ENCODE data around the gene MSI2.

Gene MSI2

GRCh38 chr17:57366558-57367351 is 110.4 kb downstream of the MSI2 start:
- H3K4me1 Mint-ChIP-seq: peaks cover 18% of the 10 kb centered on the region
- DNase-seq (ENCODE audit: low spot score in 2 of 2) (no peak), ATAC-seq (replicated peaks; ENCODE audit: extremely low read depth, poor library complexity, severe bottlenecking) (no peak)
- no peaks in the 10 kb centered on the region for H3K27me3 Mint-ChIP-seq
- H3K4me3 Mint-ChIP-seq: no peak overlapping the region
- H3K36me3 Mint-ChIP-seq (ENCODE audit: insufficient read depth): peaks cover 2% of the 10 kb centered on the region
- no peaks in the 10 kb centered on the region for H3K9me3 Mint-ChIP-seq
- H3K27ac Mint-ChIP-seq (ENCODE audit: low read depth): no peak overlapping the region

- peaks cover 2% of the 10 kb centered on the region for H3K36me3 Mint-ChIP-seq (ENCODE audit: insufficient read depth)
- no peak overlapping the region for H3K4me3 Mint-ChIP-seq
- ATAC-seq (replicated peaks; ENCODE audit: extremely low read depth, poor library complexity, severe bottlenecking) (no peak), DNase-seq (ENCODE audit: low spot score in 2 of 2) (no peak)
- H3K27ac Mint-ChIP-seq (ENCODE audit: low read depth): peak overlapping the region; percentile 16
- no peaks in the 10 kb centered on the region for H3K27me3 Mint-ChIP-seq
- peaks cover 18% of the 10 kb centered on the region for H3K4me1 Mint-ChIP-seq
- no peaks in the 10 kb centered on the region for H3K9me3 Mint-ChIP-seq
These were observed 112.5 kb downstream of the MSI2 start for GRCh38 chr17:57368637-57369336.

- H3K4me3 Mint-ChIP-seq: no peak overlapping the region
- DNase-seq (ENCODE audit: low spot score in 2 of 2) (no peak), ATAC-seq (replicated peaks; ENCODE audit: extremely low read depth, poor library complexity, severe bottlenecking) (no peak)
- no peaks in the 10 kb centered on the region for H3K27me3 Mint-ChIP-seq
- H3K27ac Mint-ChIP-seq (ENCODE audit: low read depth): peak overlapping the region; percentile 16
- peaks cover 2% of the 10 kb centered on the region for H3K36me3 Mint-ChIP-seq (ENCODE audit: insufficient read depth)
- H3K9me3 Mint-ChIP-seq: no peaks in the 10 kb centered on the region
- peaks cover 18% of the 10 kb centered on the region for H3K4me1 Mint-ChIP-seq
These were observed 113.2 kb downstream of the MSI2 start for GRCh38 chr17:57369509-57369945.

DNA sequence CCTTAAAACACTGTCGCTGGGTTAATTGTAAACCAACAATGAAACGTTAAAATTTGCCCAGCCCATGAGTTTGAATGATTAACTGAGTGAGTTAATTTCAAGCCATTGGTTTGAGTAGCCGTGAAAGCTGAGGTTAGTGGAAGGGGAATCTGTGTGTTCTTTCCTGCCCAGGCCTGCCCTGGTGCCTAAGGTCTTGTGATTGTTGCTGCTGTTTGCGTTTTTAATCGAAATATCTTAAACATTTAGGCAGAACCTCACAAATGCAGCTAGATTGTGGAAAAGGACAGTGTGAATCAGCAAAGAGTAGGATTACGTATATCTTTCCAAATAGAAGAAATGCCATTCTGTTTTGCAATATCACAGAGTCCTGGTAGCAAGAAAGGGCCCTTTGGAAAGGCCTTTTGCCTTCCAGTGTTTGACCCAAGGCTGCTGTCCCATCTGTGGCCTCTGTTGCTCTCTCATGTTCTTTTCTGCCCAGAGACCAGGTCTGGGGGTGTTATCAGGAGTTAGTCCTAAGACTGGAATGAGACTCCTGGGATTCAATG is 113.8 kb downstream of the MSI2 start:
- Mint-ChIP-seq H3K4me3 (no peak overlapping the region), H3K4me1 (peaks cover 20% of the 10 kb centered on the region), H3K36me3 (ENCODE audit: insufficient read depth) (peaks cover 2% of the 10 kb centered on the region), H3K27me3 (no peaks in the 10 kb centered on the region), H3K27ac (ENCODE audit: low read depth) (no peak overlapping the region), H3K9me3 (no peaks in the 10 kb centered on the region)
- ATAC-seq (replicated peaks; ENCODE audit: extremely low read depth, poor library complexity, severe bottlenecking): no peak
- no peak for DNase-seq (ENCODE audit: low spot score in 2 of 2)

DNA sequence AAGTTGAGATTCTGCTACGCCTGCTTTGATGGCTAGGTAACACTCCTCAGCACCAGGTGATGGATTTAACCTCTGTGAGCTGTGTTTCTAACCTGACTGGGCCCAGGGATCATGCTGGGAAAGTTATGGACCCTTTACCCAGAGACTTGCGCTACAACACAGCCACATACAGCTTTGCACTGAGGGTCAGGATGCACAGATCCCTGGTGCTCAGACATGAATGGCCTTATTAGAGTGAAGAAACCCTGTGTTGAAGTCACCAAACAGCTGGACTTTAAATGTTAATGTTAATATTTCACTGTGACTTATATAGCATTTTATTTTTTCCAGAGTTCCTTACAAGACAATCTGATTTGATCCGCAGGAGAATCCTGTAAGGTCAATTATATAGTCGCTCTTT is 114.3 kb downstream of the MSI2 start:
- Mint-ChIP-seq H3K27me3 (no peaks in the 10 kb centered on the region), H3K27ac (ENCODE audit: low read depth) (no peak overlapping the region), H3K36me3 (ENCODE audit: insufficient read depth) (peaks cover 2% of the 10 kb centered on the region), H3K9me3 (no peaks in the 10 kb centered on the region), H3K4me1 (peaks cover 22% of the 10 kb centered on the region), H3K4me3 (no peak overlapping the region)
- no peak for ATAC-seq (replicated peaks; ENCODE audit: extremely low read depth, poor library complexity, severe bottlenecking)
- no peak for DNase-seq (ENCODE audit: low spot score in 2 of 2)

DNA sequence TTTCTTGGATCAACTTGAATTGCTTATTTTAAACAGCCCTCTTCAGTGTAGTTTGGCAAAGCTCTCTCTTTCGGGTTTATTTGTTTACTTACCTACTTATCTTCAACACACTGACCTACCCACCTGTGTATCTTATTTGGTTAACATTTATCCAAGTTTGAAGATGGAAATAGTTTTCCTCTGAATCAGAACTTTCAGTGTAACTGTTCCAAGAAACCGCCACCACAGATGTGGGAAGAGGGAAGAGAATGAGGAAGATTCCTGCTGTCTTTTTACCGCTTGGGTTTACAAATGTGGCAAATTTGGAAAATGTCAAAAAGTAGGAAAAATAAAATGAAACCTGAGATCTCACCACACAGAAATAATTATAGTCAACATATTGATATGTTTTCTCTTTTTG is 115.8 kb downstream of the MSI2 start:
- H3K27me3 Mint-ChIP-seq: no peaks in the 10 kb centered on the region
- no peak overlapping the region for H3K27ac Mint-ChIP-seq (ENCODE audit: low read depth)
- H3K9me3 Mint-ChIP-seq: no peaks in the 10 kb centered on the region
- no peak for DNase-seq (ENCODE audit: low spot score in 2 of 2)
- H3K4me1 Mint-ChIP-seq: peaks cover 24% of the 10 kb centered on the region
- H3K4me3 Mint-ChIP-seq: no peak overlapping the region
- ATAC-seq (replicated peaks; ENCODE audit: extremely low read depth, poor library complexity, severe bottlenecking): no peak
- H3K36me3 Mint-ChIP-seq (ENCODE audit: insufficient read depth): peaks cover 2% of the 10 kb centered on the region

DNA sequence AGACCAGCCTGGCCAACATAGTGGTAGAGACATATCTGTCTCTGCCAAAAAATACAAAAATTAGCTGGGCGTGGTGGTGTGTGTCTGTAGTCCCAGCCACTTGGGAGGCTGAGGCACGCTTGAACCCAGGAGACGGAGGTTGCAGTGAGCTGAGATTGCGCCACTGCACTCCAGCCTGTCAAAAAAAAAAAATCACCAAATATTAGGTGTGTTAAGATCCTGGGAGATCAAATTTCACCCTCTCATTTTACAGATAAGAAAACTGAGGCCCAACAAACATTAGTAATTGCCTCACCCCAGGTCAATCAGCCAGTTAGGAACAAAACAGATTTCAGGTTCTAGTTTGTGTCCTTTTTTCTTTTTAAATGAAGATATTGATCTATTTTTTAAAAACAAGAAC is 116.7 kb downstream of the MSI2 start:
- peaks cover 2% of the 10 kb centered on the region for H3K36me3 Mint-ChIP-seq (ENCODE audit: insufficient read depth)
- no peak overlapping the region for H3K4me3 Mint-ChIP-seq
- H3K4me1 Mint-ChIP-seq: peaks cover 17% of the 10 kb centered on the region
- DNase-seq (ENCODE audit: low spot score in 2 of 2): no peak
- no peak overlapping the region for H3K27ac Mint-ChIP-seq (ENCODE audit: low read depth)
- no peaks in the 10 kb centered on the region for H3K9me3 Mint-ChIP-seq
- ATAC-seq (replicated peaks; ENCODE audit: extremely low read depth, poor library complexity, severe bottlenecking): no peak
- no peaks in the 10 kb centered on the region for H3K27me3 Mint-ChIP-seq

GRCh38 chr17:57373756-57374155 is 117.4 kb downstream of the MSI2 start:
- Mint-ChIP-seq H3K27me3 (no peaks in the 10 kb centered on the region), H3K4me1 (peaks cover 12% of the 10 kb centered on the region), H3K4me3 (no peak overlapping the region), H3K36me3 (ENCODE audit: insufficient read depth) (peaks cover 2% of the 10 kb centered on the region), H3K9me3 (no peaks in the 10 kb centered on the region), H3K27ac (ENCODE audit: low read depth) (no peak overlapping the region)
- DNase-seq (ENCODE audit: low spot score in 2 of 2) (no peak), ATAC-seq (replicated peaks; ENCODE audit: extremely low read depth, poor library complexity, severe bottlenecking) (no peak)

DNA sequence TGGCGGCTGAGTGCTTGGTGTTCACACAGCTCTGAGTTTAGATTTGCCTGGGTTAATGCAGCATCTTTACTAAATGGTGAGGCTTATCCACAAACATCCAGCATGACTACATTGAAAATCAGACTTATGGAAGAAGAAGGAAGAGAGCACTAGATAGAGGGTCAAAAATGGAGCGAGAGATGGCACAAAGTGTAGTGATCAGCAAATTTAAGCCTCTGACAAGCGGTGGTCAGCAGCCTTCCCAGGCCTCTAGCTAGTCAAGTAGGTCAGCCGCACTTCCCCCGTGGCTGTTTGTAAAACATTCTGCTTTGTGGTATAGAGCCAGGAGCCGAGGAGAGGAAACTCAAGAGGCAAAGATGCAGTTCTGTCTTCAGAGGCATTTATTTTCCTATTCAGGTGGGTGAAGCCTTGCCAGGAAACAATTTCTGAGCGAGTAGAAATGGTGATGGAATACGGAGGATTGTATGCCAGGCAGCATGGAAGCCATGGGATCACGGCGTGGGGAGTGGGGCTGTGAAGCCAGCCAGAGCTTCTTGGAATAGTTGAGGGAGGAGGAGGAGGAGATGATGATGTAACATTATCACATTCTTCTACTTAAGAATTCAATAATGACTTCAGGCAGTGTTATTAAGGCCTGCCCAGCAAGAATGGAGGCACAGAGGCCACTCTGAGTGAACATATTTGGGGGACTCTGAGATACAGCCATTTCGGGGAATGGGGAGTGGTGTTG is 118.9 kb downstream of the MSI2 start:
- peaks cover 15% of the 10 kb centered on the region for H3K4me1 Mint-ChIP-seq
- H3K9me3 Mint-ChIP-seq: no peaks in the 10 kb centered on the region

DNA sequence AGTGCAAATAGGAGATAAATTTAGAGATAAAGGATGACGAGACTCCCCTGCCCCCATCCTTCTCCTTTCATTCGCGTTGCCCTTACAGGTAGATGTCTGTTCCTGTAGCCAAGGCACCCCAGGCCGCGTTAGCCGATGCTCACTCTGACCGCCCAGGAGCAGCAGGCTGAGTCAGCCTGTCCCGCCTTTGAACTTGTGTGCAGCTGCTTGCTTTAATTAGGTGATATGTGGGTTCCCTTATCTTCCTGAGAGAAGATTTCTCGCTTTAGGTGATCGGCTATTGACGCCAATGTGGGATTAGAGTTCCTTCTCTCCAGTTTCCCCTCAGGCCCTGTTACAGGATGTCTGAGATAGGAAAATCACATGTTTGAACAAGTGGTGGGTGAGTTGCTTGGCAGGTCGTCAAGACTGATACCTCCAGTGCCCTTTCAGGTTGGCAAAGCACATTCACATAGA is 119.5 kb downstream of the MSI2 start:
- peaks cover 2% of the 10 kb centered on the region for H3K36me3 Mint-ChIP-seq (ENCODE audit: insufficient read depth)
- H3K4me1 Mint-ChIP-seq: peaks cover 15% of the 10 kb centered on the region
- H3K9me3 Mint-ChIP-seq: no peaks in the 10 kb centered on the region
- no peak for ATAC-seq (replicated peaks; ENCODE audit: extremely low read depth, poor library complexity, severe bottlenecking)
- H3K4me3 Mint-ChIP-seq: no peak overlapping the region
- no peak overlapping the region for H3K27ac Mint-ChIP-seq (ENCODE audit: low read depth)
- no peaks in the 10 kb centered on the region for H3K27me3 Mint-ChIP-seq
- DNase-seq (ENCODE audit: low spot score in 2 of 2): no peak

More for the DNA sequence above, 118.9 kb downstream of the MSI2 start:
- ATAC-seq (replicated peaks; ENCODE audit: extremely low read depth, poor library complexity, severe bottlenecking) (no peak), DNase-seq (ENCODE audit: low spot score in 2 of 2) (no peak)
- no peak overlapping the region for H3K27ac Mint-ChIP-seq (ENCODE audit: low read depth)
- no peaks in the 10 kb centered on the region for H3K27me3 Mint-ChIP-seq
- H3K4me3 Mint-ChIP-seq: no peak overlapping the region
- H3K36me3 Mint-ChIP-seq (ENCODE audit: insufficient read depth): peaks cover 2% of the 10 kb centered on the region

DNA sequence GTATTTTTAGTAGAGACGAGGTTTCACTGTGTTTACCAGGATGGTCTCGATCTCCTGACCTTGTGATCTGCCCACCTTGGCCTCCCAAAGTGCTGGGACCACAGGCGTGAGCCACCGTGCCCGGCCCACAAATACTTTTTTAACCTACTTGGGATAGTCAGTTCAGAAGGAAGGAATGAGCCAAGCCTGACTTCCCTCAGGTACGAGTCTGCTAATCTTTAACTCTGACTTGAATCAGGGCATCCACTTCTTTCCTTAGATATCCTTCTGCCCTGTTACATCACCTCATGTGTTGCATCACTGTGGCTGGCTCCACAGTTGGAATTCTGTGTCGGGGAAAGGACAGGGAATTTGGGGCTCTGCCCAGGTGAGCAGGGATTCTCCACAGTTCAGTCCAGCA is 120.8 kb downstream of the MSI2 start:
- DNase-seq (ENCODE audit: low spot score in 2 of 2): no peak
- ATAC-seq (replicated peaks; ENCODE audit: extremely low read depth, poor library complexity, severe bottlenecking): no peak
- no peak overlapping the region for H3K27ac Mint-ChIP-seq (ENCODE audit: low read depth)
- H3K9me3 Mint-ChIP-seq: no peaks in the 10 kb centered on the region
- H3K4me1 Mint-ChIP-seq: peaks cover 17% of the 10 kb centered on the region
- no peaks in the 10 kb centered on the region for H3K36me3 Mint-ChIP-seq (ENCODE audit: insufficient read depth)
- H3K27me3 Mint-ChIP-seq: no peaks in the 10 kb centered on the region
- H3K4me3 Mint-ChIP-seq: no peak overlapping the region

DNA sequence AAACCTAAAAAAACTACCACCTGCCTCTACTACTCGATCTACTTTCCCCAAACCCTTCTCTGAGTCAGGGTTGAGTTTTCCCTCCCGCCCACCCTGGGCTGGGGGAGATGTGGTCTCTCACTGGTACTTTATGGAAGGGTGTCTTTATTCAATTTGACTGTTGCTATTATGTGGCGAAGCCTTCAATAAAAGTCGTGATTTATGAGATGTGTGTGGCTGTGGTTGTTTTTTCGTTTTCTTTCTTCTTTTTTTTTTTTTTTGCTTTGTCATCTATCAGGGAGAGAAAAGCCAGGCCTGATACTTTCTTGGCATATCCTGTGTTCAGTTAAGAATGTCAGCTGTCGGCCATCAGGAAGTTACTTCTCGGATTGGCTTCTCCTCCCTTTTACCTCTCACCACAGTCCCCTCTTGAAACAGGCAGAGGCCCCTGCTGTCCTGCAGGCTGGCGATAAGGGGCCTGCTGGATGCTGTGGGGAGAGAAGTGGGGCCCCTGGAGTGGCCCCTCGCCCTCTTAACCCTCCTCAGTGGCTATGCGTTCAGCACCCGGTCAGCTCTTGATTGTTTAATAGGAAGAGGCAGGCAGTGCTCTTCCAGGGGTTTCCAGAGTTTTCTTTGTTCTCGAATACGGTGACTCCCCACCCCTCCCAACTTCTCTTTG is 123.0 kb downstream of the MSI2 start:
- ATAC-seq (replicated peaks; ENCODE audit: extremely low read depth, poor library complexity, severe bottlenecking) (no peak), DNase-seq (ENCODE audit: low spot score in 2 of 2) (no peak)
- no peak overlapping the region for H3K27ac Mint-ChIP-seq (ENCODE audit: low read depth)
- no peaks in the 10 kb centered on the region for H3K27me3 Mint-ChIP-seq
- H3K4me1 Mint-ChIP-seq: peaks cover 21% of the 10 kb centered on the region
- H3K9me3 Mint-ChIP-seq: no peaks in the 10 kb centered on the region
- no peak overlapping the region for H3K4me3 Mint-ChIP-seq
- no peaks in the 10 kb centered on the region for H3K36me3 Mint-ChIP-seq (ENCODE audit: insufficient read depth)

Data from central memory CD8-positive, alpha-beta T cell (primary cell).